MM.1S (cell line): ENCODE results near the gene CLRN3.

Experiments
- CTCF ChIP-seq: fragments of 300-600 bp; sonication (generic); IDR thresholded peaks from 2 replicates; pipeline ENCODE4 v1.5.1; 2016; ENCODE audit warnings: antibody characterized with exemption, low read length, mixed read lengths
- EZH2 ChIP-seq: fragments of 300-600 bp; sonication (generic); optimal IDR thresholded peaks from 2 replicates; pipeline ENCODE3; 2017; ENCODE audit warnings: low read depth, mild to moderate bottlenecking, antibody characterized with exemption, low read length, mixed read lengths

- no peak for TF ChIP-seq CTCF
- no peak for TF ChIP-seq EZH2
Observed at GRCh38 chr10:127877116-127877515, 15.6 kb downstream of the CLRN3 start.
